CD4-positive, alpha-beta memory T cell (primary cell): ENCODE results near the gene GALNTL6. TPM values are rescaled to one million over a fixed set of nuclear protein-coding genes. Genes with fewer than 3 reads are reported as not detected.

Source experiments
- CTCF ChIA-PET: fragments of 350-600 bp; sonication (Branson Sonifier 250); formaldehyde crosslinking; loops from one replicate; lab custom pipeline; 2021; ENCODE audit warnings: inconsistent platforms; ENCODE audit not compliant: partially characterized antibody; lab: Charles Lee
- POLR2A ChIA-PET: fragments of 350-600 bp; sonication (Branson Sonifier 250); formaldehyde crosslinking; loops from one replicate; lab custom pipeline; 2021; ENCODE audit not compliant: partially characterized antibody; lab: Charles Lee
- DNase-seq, 5 donors: peaks; one replicate each; pipeline versions ENCODE4 v3.0.0 to v3.0.0-alpha.2; 2020 to 2022; ENCODE audit warnings: mixed read lengths in 1 of 5
- H3K27ac ChIP-seq: one replicate; pipeline ENCODE4 v1.7.0; 2013; ENCODE audit warnings: low read depth, low read length
- H3K27me3 ChIP-seq: 2 replicates; pipeline ENCODE4 v1.7.0; 2013; ENCODE audit warnings: mild to moderate bottlenecking, low read length, moderate library complexity; ENCODE audit not compliant: insufficient read depth
- H3K36me3 ChIP-seq: 2 replicates; pipeline ENCODE4 v1.7.0; 2013; ENCODE audit warnings: mild to moderate bottlenecking, low read length, moderate library complexity; ENCODE audit not compliant: insufficient read depth
- H3K4me1 ChIP-seq: 2 replicates; pipeline ENCODE4 v1.7.0; 2013; ENCODE audit warnings: mild to moderate bottlenecking, low read length, moderate library complexity; ENCODE audit not compliant: insufficient read depth
- H3K4me3 ChIP-seq, 2 donors: one replicate each; pipeline ENCODE4 v1.7.0; 2013; ENCODE audit warnings: low read length in 2 of 2, mild to moderate bottlenecking in 1 of 2
- H3K9me3 ChIP-seq, 2 donors: one replicate each; pipeline ENCODE4 v1.7.0; 2013; ENCODE audit warnings: low read length in 2 of 2, control low read depth in 1 of 2; ENCODE audit not compliant: control insufficient read depth in 1 of 2
- H3K27ac Mint-ChIP-seq, 7 donors: one replicate each; pipeline ENCODE4 v1.8.0; 2020 to 2021; ENCODE audit warnings: mixed read lengths in 7 of 7, mild to moderate bottlenecking in 6 of 7, inconsistent platforms in 3 of 7, moderate library complexity in 3 of 7
- H3K27me3 Mint-ChIP-seq, 2 donors: one replicate each; pipeline ENCODE4 v1.8.0; 2020 to 2021; ENCODE audit warnings: mixed read lengths in 2 of 2
- H3K36me3 Mint-ChIP-seq, 2 donors: one replicate each; pipeline ENCODE4 v1.8.0; 2020 to 2021; ENCODE audit warnings: mixed read lengths in 2 of 2, inconsistent platforms in 1 of 2, mild to moderate bottlenecking in 1 of 2
- H3K4me1 Mint-ChIP-seq, 4 donors: one replicate each; pipeline ENCODE4 v1.8.0; 2020 to 2021; ENCODE audit warnings: mixed read lengths in 4 of 4, mild to moderate bottlenecking in 1 of 4
- H3K4me3 Mint-ChIP-seq, 8 donors: one replicate each; pipeline ENCODE4 v1.8.0; 2020 to 2021; ENCODE audit warnings: mixed read lengths in 8 of 8, mild to moderate bottlenecking in 7 of 8, moderate library complexity in 6 of 8, inconsistent platforms in 3 of 8
- H3K9me3 Mint-ChIP-seq, 8 donors: one replicate each; pipeline ENCODE4 v1.8.0; 2020 to 2021; ENCODE audit warnings: mixed read lengths in 8 of 8, mild to moderate bottlenecking in 5 of 8, inconsistent platforms in 3 of 8, moderate library complexity in 1 of 8
- intact Hi-C: fragments of 100-400 bp; cut with micrococcal nuclease; formaldehyde crosslinking; loops from one replicate; pipeline ENCODE4 v1.15.1; 2023
- polyA plus RNA-seq, 2 donors: library from polyadenylated mRNA; unstranded; fragments of 300-500 nt; fragmentation: Illumina TruSeq; gene quantifications; one replicate each; pipeline ENCODE4 v1.2.3, GENCODE V29; 2021
- total RNA-seq, 2 experiments: library from RNA; stranded (reverse); gene quantifications; one replicate each; pipeline ENCODE4 v1.2.3, GENCODE V29; 2021

Gene GALNTL6
- total and polyA plus RNA-seq, 4 experiments from 2014 or later = not detected

GRCh38 chr4:172596206-172596605 lies 783.0 kb downstream of the GALNTL6 start:
- H3K9me3 ChIP-seq = no peaks in the 10 kb centered on the region
- H3K4me1 ChIP-seq = no peaks in the 10 kb centered on the region
- intact Hi-C loops = no loop called here
- no peaks in the 10 kb centered on the region for H3K4me1 Mint-ChIP-seq
- H3K27ac Mint-ChIP-seq = no peak overlapping the region
- no peak for DNase-seq
- POLR2A ChIA-PET = no interaction called here
- H3K27me3 Mint-ChIP-seq = no peaks in the 10 kb centered on the region
- H3K36me3 Mint-ChIP-seq = no peaks in the 10 kb centered on the region
- H3K27ac ChIP-seq = no peak overlapping the region
- H3K4me3 ChIP-seq = no peak overlapping the region
- H3K27me3 ChIP-seq = no peaks in the 10 kb centered on the region
- CTCF ChIA-PET = no interaction called here
- H3K4me3 Mint-ChIP-seq = no peak overlapping the region
- peaks cover 0 to 8% (median 4%) of the 10 kb centered on the region in 8 donors for H3K9me3 Mint-ChIP-seq
- H3K36me3 ChIP-seq = no peaks in the 10 kb centered on the region

GRCh38 chr4:172599554-172599953 lies 786.4 kb downstream of the GALNTL6 start:
- no peak overlapping the region for H3K4me3 Mint-ChIP-seq
- no peaks in the 10 kb centered on the region for H3K4me1 Mint-ChIP-seq
- DNase-seq = no peak
- no peak overlapping the region for H3K27ac Mint-ChIP-seq
- intact Hi-C loops = no loop called here
- no peaks in the 10 kb centered on the region for H3K36me3 Mint-ChIP-seq
- H3K9me3 Mint-ChIP-seq = peaks cover 0 to 4% (median 0%) of the 10 kb centered on the region in 8 donors
- H3K4me3 ChIP-seq = no peak overlapping the region
- no peaks in the 10 kb centered on the region for H3K4me1 ChIP-seq
- no peak overlapping the region for H3K27ac ChIP-seq
- ChIA-PET CTCF (no interaction called here), POLR2A (no interaction called here)
- no peaks in the 10 kb centered on the region for H3K9me3 ChIP-seq
- H3K36me3 ChIP-seq = no peaks in the 10 kb centered on the region
- H3K27me3 ChIP-seq = no peaks in the 10 kb centered on the region
- H3K27me3 Mint-ChIP-seq = no peaks in the 10 kb centered on the region

GRCh38 chr4:172601195-172601594 lies 788.0 kb downstream of the GALNTL6 start:
- Mint-ChIP-seq H3K4me3 (no peak overlapping the region), H3K27ac (no peak overlapping the region), H3K36me3 (no peaks in the 10 kb centered on the region), H3K27me3 (no peaks in the 10 kb centered on the region), H3K9me3 (peaks cover 0 to 5% (median 3%) of the 10 kb centered on the region in 8 donors), H3K4me1 (no peaks in the 10 kb centered on the region)
- no peak overlapping the region for H3K27ac ChIP-seq
- no peaks in the 10 kb centered on the region for H3K9me3 ChIP-seq
- DNase-seq = no peak
- ChIA-PET CTCF (no interaction called here), POLR2A (no interaction called here)
- no peak overlapping the region for H3K4me3 ChIP-seq
- intact Hi-C loops = no loop called here
- H3K36me3 ChIP-seq = no peaks in the 10 kb centered on the region
- H3K4me1 ChIP-seq = no peaks in the 10 kb centered on the region
- H3K27me3 ChIP-seq = no peaks in the 10 kb centered on the region

DNA sequence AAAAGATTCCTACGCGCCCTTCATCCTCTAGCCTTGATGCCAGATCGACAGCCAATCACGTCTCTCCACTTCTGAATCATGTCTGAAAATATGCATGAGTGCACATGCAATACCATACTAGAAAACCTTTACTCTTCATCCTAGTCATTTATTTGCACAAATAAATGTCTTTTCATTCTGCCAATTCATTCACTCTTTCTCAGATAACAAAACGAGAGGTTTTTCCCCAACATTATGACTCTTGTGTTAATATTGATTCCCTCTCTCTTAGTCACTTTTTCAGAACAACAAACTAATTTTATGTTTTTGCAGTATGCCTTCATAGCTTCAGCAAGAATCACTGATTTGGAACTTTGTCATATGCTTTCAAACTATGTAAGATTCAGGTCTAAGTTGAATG lies 806.0 kb downstream of the GALNTL6 start:
- DNase-seq = no peak
- no peaks in the 10 kb centered on the region for H3K27me3 Mint-ChIP-seq
- no peaks in the 10 kb centered on the region for H3K36me3 Mint-ChIP-seq
- POLR2A ChIA-PET = no interaction called here
- H3K27ac Mint-ChIP-seq = no peak overlapping the region
- Histone ChIP-seq H3K36me3 (no peaks in the 10 kb centered on the region), H3K27ac (no peak overlapping the region), H3K4me3 (no peak overlapping the region), H3K27me3 (no peaks in the 10 kb centered on the region), H3K9me3 (no peaks in the 10 kb centered on the region), H3K4me1 (no peaks in the 10 kb centered on the region)
- H3K4me1 Mint-ChIP-seq = no peaks in the 10 kb centered on the region
- intact Hi-C loops = no loop called here
- CTCF ChIA-PET = no interaction called here
- no peak overlapping the region for H3K4me3 Mint-ChIP-seq
- peaks cover 0 to 12% (median under 1%) of the 10 kb centered on the region in 8 donors for H3K9me3 Mint-ChIP-seq

GRCh38 chr4:172619798-172620197 lies 806.6 kb downstream of the GALNTL6 start:
- Histone ChIP-seq H3K27ac (no peak overlapping the region), H3K27me3 (no peaks in the 10 kb centered on the region), H3K4me3 (no peak overlapping the region), H3K36me3 (no peaks in the 10 kb centered on the region), H3K9me3 (no peaks in the 10 kb centered on the region), H3K4me1 (no peaks in the 10 kb centered on the region)
- intact Hi-C loops = no loop called here
- H3K4me3 Mint-ChIP-seq = no peak overlapping the region
- H3K27ac Mint-ChIP-seq = no peak overlapping the region
- H3K9me3 Mint-ChIP-seq = peaks cover 0 to 12% (median 2%) of the 10 kb centered on the region in 8 donors
- H3K27me3 Mint-ChIP-seq = no peaks in the 10 kb centered on the region
- CTCF ChIA-PET = no interaction called here
- POLR2A ChIA-PET = no interaction called here
- no peaks in the 10 kb centered on the region for H3K36me3 Mint-ChIP-seq
- H3K4me1 Mint-ChIP-seq = no peaks in the 10 kb centered on the region
- no peak for DNase-seq

DNA sequence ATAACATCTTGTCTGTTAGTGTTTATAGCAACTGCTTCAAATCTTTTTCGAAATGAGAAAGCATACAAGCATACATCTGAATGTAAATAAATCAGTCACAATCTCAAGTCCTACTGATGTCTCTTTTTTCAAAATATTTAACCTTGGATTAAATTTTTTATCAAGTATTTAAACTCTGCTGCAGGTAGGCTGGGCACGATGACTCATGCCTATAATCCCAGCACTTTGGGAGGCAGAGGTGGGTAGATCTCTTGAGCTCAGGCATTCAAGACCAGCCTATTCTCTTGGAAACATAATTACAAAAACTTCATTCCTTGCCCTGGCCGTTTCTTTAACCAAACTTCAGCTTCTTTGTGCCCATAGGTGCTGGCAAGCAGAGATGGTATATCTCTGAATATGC lies 815.1 kb downstream of the GALNTL6 start:
- Mint-ChIP-seq H3K9me3 (peaks cover 0 to 6% (median 1%) of the 10 kb centered on the region in 8 donors), H3K4me3 (no peak overlapping the region), H3K4me1 (no peaks in the 10 kb centered on the region), H3K36me3 (no peaks in the 10 kb centered on the region), H3K27me3 (no peaks in the 10 kb centered on the region), H3K27ac (no peak overlapping the region)
- Histone ChIP-seq H3K36me3 (no peaks in the 10 kb centered on the region), H3K27me3 (no peaks in the 10 kb centered on the region), H3K9me3 (no peaks in the 10 kb centered on the region), H3K27ac (no peak overlapping the region), H3K4me3 (no peak overlapping the region), H3K4me1 (no peaks in the 10 kb centered on the region)
- DNase-seq = no peak
- ChIA-PET CTCF (no interaction called here), POLR2A (no interaction called here)
- intact Hi-C loops = no loop called here

DNA sequence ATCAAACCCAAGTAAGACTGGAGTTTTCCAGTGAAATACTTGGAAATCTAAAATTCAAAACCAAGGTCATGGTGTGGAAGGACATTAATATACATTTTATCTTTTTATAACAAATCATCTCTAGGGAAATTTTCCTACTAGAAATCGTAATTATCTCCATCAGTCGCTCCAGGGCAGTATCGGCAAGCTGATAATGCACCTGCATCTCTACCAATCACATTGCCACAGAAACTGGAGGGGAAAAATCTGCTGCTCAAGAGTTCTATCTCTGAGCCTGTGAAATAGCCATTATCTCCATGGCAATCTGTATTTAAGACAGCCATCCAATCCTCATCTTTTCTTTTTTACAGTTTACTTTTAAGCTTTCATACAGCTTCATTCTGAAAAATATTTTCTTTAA lies 817.1 kb downstream of the GALNTL6 start:
- no peak overlapping the region for H3K27ac Mint-ChIP-seq
- CTCF ChIA-PET = no interaction called here
- DNase-seq = no peak
- H3K27me3 ChIP-seq = no peaks in the 10 kb centered on the region
- no peaks in the 10 kb centered on the region for H3K4me1 Mint-ChIP-seq
- H3K4me3 ChIP-seq = no peak overlapping the region
- no peaks in the 10 kb centered on the region for H3K36me3 ChIP-seq
- H3K27ac ChIP-seq = no peak overlapping the region
- no peaks in the 10 kb centered on the region for H3K36me3 Mint-ChIP-seq
- intact Hi-C loops = no loop called here
- POLR2A ChIA-PET = no interaction called here
- peaks cover 0 to 4% (median 0%) of the 10 kb centered on the region in 8 donors for H3K9me3 Mint-ChIP-seq
- H3K4me1 ChIP-seq = no peaks in the 10 kb centered on the region
- no peak overlapping the region for H3K4me3 Mint-ChIP-seq
- H3K27me3 Mint-ChIP-seq = no peaks in the 10 kb centered on the region
- H3K9me3 ChIP-seq = no peaks in the 10 kb centered on the region

GRCh38 chr4:172631832-172632231 lies 818.6 kb downstream of the GALNTL6 start:
- intact Hi-C loops = no loop called here
- Mint-ChIP-seq H3K4me1 (no peaks in the 10 kb centered on the region), H3K4me3 (no peak overlapping the region), H3K9me3 (peaks cover 0 to 5% (median 0%) of the 10 kb centered on the region in 8 donors), H3K27me3 (no peaks in the 10 kb centered on the region), H3K27ac (no peak overlapping the region), H3K36me3 (no peaks in the 10 kb centered on the region)
- ChIA-PET POLR2A (no interaction called here), CTCF (no interaction called here)
- H3K9me3 ChIP-seq = no peaks in the 10 kb centered on the region
- no peak overlapping the region for H3K4me3 ChIP-seq
- H3K27me3 ChIP-seq = no peaks in the 10 kb centered on the region
- H3K36me3 ChIP-seq = no peaks in the 10 kb centered on the region
- no peak for DNase-seq
- no peaks in the 10 kb centered on the region for H3K4me1 ChIP-seq
- H3K27ac ChIP-seq = no peak overlapping the region
